CD4-positive, alpha-beta T cell treated with Interleukin-4 for 4 hours (primary cell): ENCODE measurements around the gene EGFLAM.
"Not testable (repeated sequence)": the region's sequence is repeated elsewhere in the genome, so short reads cannot be mapped to it uniquely, and the experiment has no call there.

Experiments
- DNase-seq: peaks from one replicate; pipeline ENCODE4 v3.0.0-alpha.2; 2020

Gene EGFLAM

GRCh38 chr5:38380537-38380936, 122.2 kb downstream of the EGFLAM start:
- DNase-seq, result no peak

- DNase-seq, result no peak
Measured at GRCh38 chr5:38381361-38381760, 123.0 kb downstream of the EGFLAM start.

GRCh38 chr5:38382898-38383297, 124.5 kb downstream of the EGFLAM start:
- peak; percentile 37 for DNase-seq

- no peak for DNase-seq
Measured at GRCh38 chr5:38383701-38384100, 125.3 kb downstream of the EGFLAM start.

- no peak for DNase-seq
Measured at GRCh38 chr5:38384396-38384795, 126.0 kb downstream of the EGFLAM start.

GRCh38 chr5:38387161-38387560, 128.8 kb downstream of the EGFLAM start:
- DNase-seq, result no peak

GRCh38 chr5:38393636-38394035, 135.3 kb downstream of the EGFLAM start:
- DNase-seq, result no peak

- DNase-seq, result no peak
Measured at GRCh38 chr5:38396766-38397165, 138.4 kb downstream of the EGFLAM start.

- no peak for DNase-seq
Measured at GRCh38 chr5:38400365-38400764, 142.0 kb downstream of the EGFLAM start.

GRCh38 chr5:38401145-38401544, 142.8 kb downstream of the EGFLAM start:
- no peak for DNase-seq

- DNase-seq, result no peak
Measured at GRCh38 chr5:38403406-38403805, 145.0 kb downstream of the EGFLAM start.

GRCh38 chr5:38403877-38404635, 145.7 kb downstream of the EGFLAM start:
- no peak for DNase-seq

GRCh38 chr5:38404667-38405276, 146.4 kb downstream of the EGFLAM start:
- DNase-seq, result no peak

- DNase-seq, result no peak
Measured at GRCh38 chr5:38408446-38409198, 150.3 kb downstream of the EGFLAM start.

- DNase-seq, result no peak
Measured at GRCh38 chr5:38410304-38410990, 152.1 kb downstream of the EGFLAM start.

GRCh38 chr5:38413696-38414095, 155.3 kb downstream of the EGFLAM start:
- no peak for DNase-seq

- no peak for DNase-seq
Measured at GRCh38 chr5:38414348-38414747, 156.0 kb downstream of the EGFLAM start.

GRCh38 chr5:38415772-38416171, 157.4 kb downstream of the EGFLAM start:
- DNase-seq, result not testable (repeated sequence)

- DNase-seq, result no peak
Measured at GRCh38 chr5:38417658-38418017, 159.3 kb downstream of the EGFLAM start.

GRCh38 chr5:38420246-38420645, 161.9 kb downstream of the EGFLAM start:
- DNase-seq, result no peak

GRCh38 chr5:38420691-38421390, 162.5 kb downstream of the EGFLAM start:
- DNase-seq, result peak; percentile 24

GRCh38 chr5:38422622-38423021, 164.3 kb downstream of the EGFLAM start:
- no peak for DNase-seq
